CD8-positive, alpha-beta memory T cell (primary cell): ENCODE measurements around the gene TRIM17. TPM values are rescaled to one million over a fixed set of nuclear protein-coding genes. Genes with fewer than 3 reads are reported as not detected.

Experiments
- CTCF ChIA-PET: fragments of 350-600 bp; sonication (Branson Sonifier 250); formaldehyde crosslinking; loops from one replicate; lab custom pipeline; 2021; ENCODE audit warnings: antibody characterized with exemption; lab: Charles Lee
- POLR2A ChIA-PET: fragments of 350-600 bp; sonication (Branson Sonifier 250); formaldehyde crosslinking; loops from one replicate; lab custom pipeline; 2021; ENCODE audit warnings: antibody characterized with exemption; lab: Charles Lee
- DNase-seq, 5 donors: peaks; one replicate each; pipeline versions ENCODE4 v3.0.0 to v3.0.0-alpha.2; 2020 to 2022; ENCODE audit warnings: mixed read lengths in 1 of 5
- H3K27ac ChIP-seq: one replicate; pipeline ENCODE4 v1.7.0; 2013; ENCODE audit warnings: low read depth, mild to moderate bottlenecking, low read length, moderate library complexity
- H3K27me3 ChIP-seq: 2 replicates; pipeline ENCODE4 v1.7.0; 2013; ENCODE audit warnings: low read length, mild to moderate bottlenecking; ENCODE audit not compliant: insufficient read depth, poor library complexity, severe bottlenecking
- H3K36me3 ChIP-seq: 2 replicates; pipeline ENCODE4 v1.7.0; 2013; ENCODE audit warnings: mild to moderate bottlenecking, low read length, moderate library complexity; ENCODE audit not compliant: insufficient read depth
- H3K4me1 ChIP-seq: 2 replicates; pipeline ENCODE4 v1.7.0; 2013; ENCODE audit warnings: mild to moderate bottlenecking, low read length, moderate library complexity; ENCODE audit not compliant: insufficient read depth
- H3K4me3 ChIP-seq: 2 replicates; pipeline ENCODE4 v1.7.0; 2013; ENCODE audit warnings: mild to moderate bottlenecking, low read length
- H3K9me3 ChIP-seq: 2 replicates; pipeline ENCODE4 v1.7.0; 2013; ENCODE audit warnings: mild to moderate bottlenecking, low read length
- H3K27ac Mint-ChIP-seq, 8 donors: one replicate each; pipeline ENCODE4 v1.8.0; 2020 to 2021; ENCODE audit warnings: mixed read lengths in 8 of 8, mild to moderate bottlenecking in 6 of 8, inconsistent platforms in 3 of 8, moderate library complexity in 3 of 8
- H3K27me3 Mint-ChIP-seq, 2 donors: one replicate each; pipeline ENCODE4 v1.8.0; 2020 to 2021; ENCODE audit warnings: mixed read lengths in 2 of 2, mild to moderate bottlenecking in 1 of 2, moderate library complexity in 1 of 2
- H3K36me3 Mint-ChIP-seq, 3 donors: one replicate each; pipeline ENCODE4 v1.8.0; 2020 to 2021; ENCODE audit warnings: mixed read lengths in 3 of 3, inconsistent platforms in 1 of 3, mild to moderate bottlenecking in 1 of 3
- H3K4me1 Mint-ChIP-seq, 3 donors: one replicate each; pipeline ENCODE4 v1.8.0; 2020 to 2021; ENCODE audit warnings: mixed read lengths in 3 of 3, inconsistent platforms in 1 of 3, mild to moderate bottlenecking in 1 of 3
- H3K4me3 Mint-ChIP-seq, 7 donors: one replicate each; pipeline ENCODE4 v1.8.0; 2020 to 2021; ENCODE audit warnings: mixed read lengths in 7 of 7, mild to moderate bottlenecking in 6 of 7, moderate library complexity in 4 of 7, inconsistent platforms in 2 of 7
- H3K9me3 Mint-ChIP-seq, 5 donors: one replicate each; pipeline ENCODE4 v1.8.0; 2020 to 2022; ENCODE audit warnings: mixed read lengths in 5 of 5, mild to moderate bottlenecking in 3 of 5, moderate library complexity in 2 of 5, inconsistent platforms in 1 of 5
- polyA plus RNA-seq: library from polyadenylated mRNA; unstranded; fragments of 300-500 nt; fragmentation: Illumina TruSeq; gene quantifications from one replicate; pipeline ENCODE4 v1.2.3, GENCODE V29; 2021
- total RNA-seq, 2 experiments: library from RNA; stranded (reverse); gene quantifications; one replicate each; pipeline ENCODE4 v1.2.3, GENCODE V29; 2021

The TRIM17 gene
- total and polyA plus RNA-seq, 3 experiments from 2014 or later: 0.60 to 2.1 (median 1.8) TPM

GRCh38 chr1:228392111-228392936, 24.3 kb downstream of the TRIM17 start:
- Histone ChIP-seq H3K27me3 (no peaks in the 10 kb centered on the region), H3K9me3 (no peaks in the 10 kb centered on the region), H3K27ac (no peak overlapping the region), H3K36me3 (peaks cover 11% of the 10 kb centered on the region), H3K4me3 (no peak overlapping the region), H3K4me1 (peaks cover 2% of the 10 kb centered on the region)
- no peak for DNase-seq
- no peak overlapping the region for H3K27ac Mint-ChIP-seq
- CTCF ChIA-PET: interaction anchor here (1.1 to 1.7 kb wide), 2 partner anchors 11 to 225 kb away, joined by 3 read pairs; no protein-coding TSS in a partner anchor
- peaks cover 0 to 48% (median 2%) of the 10 kb centered on the region in 3 donors for H3K36me3 Mint-ChIP-seq
- H3K4me1 Mint-ChIP-seq: peaks cover 0 to under 1% (median under 1%) of the 10 kb centered on the region in 3 donors
- POLR2A ChIA-PET: no interaction called here
- no peak overlapping the region for H3K4me3 Mint-ChIP-seq
- H3K27me3 Mint-ChIP-seq: no peaks in the 10 kb centered on the region
- no peaks in the 10 kb centered on the region for H3K9me3 Mint-ChIP-seq

DNA sequence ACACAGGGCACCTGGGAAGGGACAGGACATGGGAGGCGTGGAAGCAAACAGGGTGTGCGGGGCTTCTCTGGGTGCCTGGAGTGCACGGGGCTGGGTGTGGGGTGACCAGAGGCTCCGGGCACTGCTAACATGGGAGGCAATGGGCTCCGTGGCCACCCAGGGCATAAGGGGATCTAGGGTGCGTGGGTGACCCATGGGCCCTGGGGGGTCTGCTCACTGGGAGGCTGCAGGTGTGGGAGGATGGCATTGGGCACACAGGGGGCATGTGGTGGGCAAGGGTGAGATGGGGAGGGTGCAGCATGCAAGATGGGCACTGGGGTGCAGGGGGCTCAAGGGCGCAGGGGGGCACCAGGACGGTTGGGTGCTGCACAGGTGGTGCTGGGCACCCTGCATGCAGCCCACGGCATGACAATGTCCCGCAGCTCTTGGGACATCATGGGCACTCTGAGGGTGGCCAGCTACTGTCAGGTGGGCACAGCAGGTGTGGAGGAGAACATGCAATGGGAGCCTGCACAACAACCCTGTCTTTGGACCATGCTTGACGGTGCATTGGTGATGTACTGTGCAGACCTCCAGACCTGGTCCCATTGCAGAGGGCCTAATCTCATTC, 25.1 kb downstream of the TRIM17 start:
- H3K4me1 Mint-ChIP-seq: no peaks in the 10 kb centered on the region
- H3K27me3 Mint-ChIP-seq: no peaks in the 10 kb centered on the region
- no peak overlapping the region for H3K4me3 Mint-ChIP-seq
- ChIA-PET CTCF (interaction anchor here (1.7 kb wide), 1 partner anchor 224 kb away, joined by 3 read pairs; no protein-coding TSS in a partner anchor), POLR2A (no interaction called here)
- DNase-seq: no peak
- peak overlapping the region in 1 of 8 donors; percentile 43 for H3K27ac Mint-ChIP-seq
- Histone ChIP-seq H3K27me3 (no peaks in the 10 kb centered on the region), H3K36me3 (peaks cover 8% of the 10 kb centered on the region), H3K4me1 (no peaks in the 10 kb centered on the region), H3K27ac (no peak overlapping the region), H3K4me3 (no peak overlapping the region), H3K9me3 (no peaks in the 10 kb centered on the region)
- H3K9me3 Mint-ChIP-seq: no peaks in the 10 kb centered on the region
- peaks cover 0 to 42% (median 2%) of the 10 kb centered on the region in 3 donors for H3K36me3 Mint-ChIP-seq

GRCh38 chr1:228390649-228391048, 26.0 kb downstream of the TRIM17 start:
- ChIA-PET POLR2A (no interaction called here), CTCF (no interaction called here)
- Histone ChIP-seq H3K27ac (no peak overlapping the region), H3K4me3 (no peak overlapping the region), H3K4me1 (no peaks in the 10 kb centered on the region), H3K27me3 (no peaks in the 10 kb centered on the region), H3K9me3 (no peaks in the 10 kb centered on the region), H3K36me3 (peaks cover 4% of the 10 kb centered on the region)
- peaks cover 0 to 33% (median 2%) of the 10 kb centered on the region in 3 donors for H3K36me3 Mint-ChIP-seq
- DNase-seq: no peak
- H3K9me3 Mint-ChIP-seq: no peaks in the 10 kb centered on the region
- H3K27me3 Mint-ChIP-seq: no peaks in the 10 kb centered on the region
- no peaks in the 10 kb centered on the region for H3K4me1 Mint-ChIP-seq
- H3K4me3 Mint-ChIP-seq: no peak overlapping the region
- H3K27ac Mint-ChIP-seq: no peak overlapping the region

DNA sequence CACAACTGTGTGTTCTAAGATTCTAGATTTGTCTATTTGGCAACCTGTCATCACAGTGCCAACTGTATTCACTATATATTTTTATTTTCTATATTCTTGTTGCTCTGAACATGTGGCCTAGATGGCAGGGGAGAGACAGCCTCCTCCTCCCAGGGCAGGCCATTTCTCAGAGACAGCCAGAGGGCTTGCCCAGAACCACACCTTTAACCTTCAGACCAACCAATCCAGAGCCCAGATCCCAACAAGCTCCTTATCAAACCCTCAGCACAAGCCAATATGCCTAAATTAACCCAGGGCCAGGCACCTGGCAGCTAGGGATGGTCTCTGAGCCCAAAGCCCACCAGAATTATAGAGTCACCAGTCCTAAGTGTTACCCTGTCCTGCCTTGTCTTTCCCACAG, 29.3 kb downstream of the TRIM17 start:
- DNase-seq: no peak
- Histone ChIP-seq H3K4me1 (no peaks in the 10 kb centered on the region), H3K4me3 (no peak overlapping the region), H3K27me3 (no peaks in the 10 kb centered on the region), H3K36me3 (no peaks in the 10 kb centered on the region), H3K27ac (no peak overlapping the region), H3K9me3 (no peaks in the 10 kb centered on the region)
- no peaks in the 10 kb centered on the region for H3K9me3 Mint-ChIP-seq
- no peak overlapping the region for H3K4me3 Mint-ChIP-seq
- peaks cover 0 to 4% of the 10 kb centered on the region in 2 donors for H3K27me3 Mint-ChIP-seq
- H3K36me3 Mint-ChIP-seq: peaks cover 0 to 5% (median under 1%) of the 10 kb centered on the region in 3 donors
- POLR2A ChIA-PET: no interaction called here
- no peak overlapping the region for H3K27ac Mint-ChIP-seq
- H3K4me1 Mint-ChIP-seq: no peaks in the 10 kb centered on the region
- CTCF ChIA-PET: no interaction called here

GRCh38 chr1:228385232-228385631, 31.4 kb downstream of the TRIM17 start:
- peak overlapping the region in 1 of 8 donors; percentile 13 for H3K27ac Mint-ChIP-seq
- no peaks in the 10 kb centered on the region for H3K4me1 Mint-ChIP-seq
- H3K9me3 Mint-ChIP-seq: no peaks in the 10 kb centered on the region
- Histone ChIP-seq H3K27ac (no peak overlapping the region), H3K27me3 (no peaks in the 10 kb centered on the region), H3K36me3 (no peaks in the 10 kb centered on the region), H3K9me3 (no peaks in the 10 kb centered on the region), H3K4me1 (no peaks in the 10 kb centered on the region), H3K4me3 (no peak overlapping the region)
- H3K27me3 Mint-ChIP-seq: peaks cover 6 to 18% of the 10 kb centered on the region in 2 donors
- no peak for DNase-seq
- CTCF ChIA-PET: no interaction called here
- no peaks in the 10 kb centered on the region for H3K36me3 Mint-ChIP-seq
- POLR2A ChIA-PET: no interaction called here
- H3K4me3 Mint-ChIP-seq: no peak overlapping the region

- ChIA-PET POLR2A (no interaction called here), CTCF (interaction anchor here (0.6 kb wide), 1 partner anchor 23 kb away, joined by 3 read pairs; the partner anchor contains the start of gene TRIM11)
- no peak for DNase-seq
- Histone ChIP-seq H3K4me1 (peaks cover 7% of the 10 kb centered on the region), H3K9me3 (no peaks in the 10 kb centered on the region), H3K36me3 (no peaks in the 10 kb centered on the region), H3K27me3 (no peaks in the 10 kb centered on the region), H3K27ac (no peak overlapping the region), H3K4me3 (no peak overlapping the region)
- Mint-ChIP-seq H3K9me3 (no peaks in the 10 kb centered on the region), H3K27me3 (peaks cover 7 to 28% of the 10 kb centered on the region in 2 donors), H3K4me1 (peaks cover 5% of the 10 kb centered on the region in 3 donors), H3K36me3 (no peaks in the 10 kb centered on the region), H3K27ac (no peak overlapping the region), H3K4me3 (no peak overlapping the region)
Observed at GRCh38 chr1:228383773-228384172, 32.9 kb downstream of the TRIM17 start.

- Histone ChIP-seq H3K4me3 (no peak overlapping the region), H3K27ac (no peak overlapping the region), H3K27me3 (no peaks in the 10 kb centered on the region), H3K4me1 (peaks cover 8% of the 10 kb centered on the region), H3K36me3 (no peaks in the 10 kb centered on the region), H3K9me3 (no peaks in the 10 kb centered on the region)
- H3K36me3 Mint-ChIP-seq: no peaks in the 10 kb centered on the region
- peaks cover 7 to 30% of the 10 kb centered on the region in 2 donors for H3K27me3 Mint-ChIP-seq
- POLR2A ChIA-PET: no interaction called here
- no peak overlapping the region for H3K4me3 Mint-ChIP-seq
- H3K9me3 Mint-ChIP-seq: no peaks in the 10 kb centered on the region
- H3K27ac Mint-ChIP-seq: no peak overlapping the region
- H3K4me1 Mint-ChIP-seq: peaks cover 7 to 13% (median 7%) of the 10 kb centered on the region in 3 donors
- CTCF ChIA-PET: no interaction called here
- no peak for DNase-seq
Observed at GRCh38 chr1:228381356-228381755, 35.3 kb downstream of the TRIM17 start.

DNA sequence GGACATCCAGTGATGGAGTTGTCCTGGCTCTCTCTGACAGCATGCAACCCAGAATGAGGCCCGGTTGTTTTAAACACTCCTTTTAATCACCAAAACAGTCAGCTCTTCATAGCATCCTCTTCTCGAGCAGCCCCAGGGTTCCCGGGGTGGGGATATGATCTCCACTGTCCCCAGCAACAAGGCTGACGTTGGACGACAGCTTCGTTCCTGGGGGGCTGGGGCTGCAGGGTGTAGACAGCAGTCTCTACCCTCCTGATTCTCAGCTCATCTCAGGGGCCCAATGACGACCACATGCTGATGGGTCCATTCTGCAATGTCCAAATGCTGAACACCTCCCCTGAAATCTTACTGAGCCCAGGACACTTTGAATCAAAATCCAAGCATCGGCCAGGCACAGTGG, 37.0 kb downstream of the TRIM17 start:
- H3K4me3 Mint-ChIP-seq: peak overlapping the region in 5 of 7 donors; percentile 26 to 83 (median 50)
- H3K27ac Mint-ChIP-seq: no peak overlapping the region
- Histone ChIP-seq H3K9me3 (no peaks in the 10 kb centered on the region), H3K27ac (no peak overlapping the region), H3K27me3 (no peaks in the 10 kb centered on the region), H3K4me1 (peaks cover 8% of the 10 kb centered on the region), H3K36me3 (no peaks in the 10 kb centered on the region), H3K4me3 (no peak overlapping the region)
- peaks cover 7 to 30% of the 10 kb centered on the region in 2 donors for H3K27me3 Mint-ChIP-seq
- DNase-seq: no peak
- ChIA-PET POLR2A (interaction anchor here (0.5 kb wide), 1 partner anchor 215 kb away, joined by 3 read pairs; no protein-coding TSS in a partner anchor), CTCF (interaction anchor here (0.9 kb wide), 1 partner anchor 25 kb away, joined by 3 read pairs; no protein-coding TSS in a partner anchor)
- H3K9me3 Mint-ChIP-seq: no peaks in the 10 kb centered on the region
- peaks cover 7 to 13% (median 7%) of the 10 kb centered on the region in 3 donors for H3K4me1 Mint-ChIP-seq
- no peaks in the 10 kb centered on the region for H3K36me3 Mint-ChIP-seq
